Loucy (cell line): ENCODE results near the gene CRYBG3.

Experiments
- EZH2phosphoT487 ChIP-seq: fragments of 200-600 bp; IDR thresholded peaks from 2 replicates; pipeline ENCODE4 v1.6.1; 2018; ENCODE audit warnings: antibody characterized with exemption, mild to moderate bottlenecking, moderate library complexity, borderline replicate concordance
- TF ChIP-seq, protein P1 (sequence below): fragments of 200-600 bp; sonication (generic); conservative IDR thresholded peaks from 2 replicates; pipeline ENCODE4 v1.5.1; 2014; ENCODE audit warnings: mild to moderate bottlenecking, antibody characterized with exemption, low read length

- no peak for TF ChIP-seq EZH2phosphoT487
- TF ChIP-seq, protein P1, sequence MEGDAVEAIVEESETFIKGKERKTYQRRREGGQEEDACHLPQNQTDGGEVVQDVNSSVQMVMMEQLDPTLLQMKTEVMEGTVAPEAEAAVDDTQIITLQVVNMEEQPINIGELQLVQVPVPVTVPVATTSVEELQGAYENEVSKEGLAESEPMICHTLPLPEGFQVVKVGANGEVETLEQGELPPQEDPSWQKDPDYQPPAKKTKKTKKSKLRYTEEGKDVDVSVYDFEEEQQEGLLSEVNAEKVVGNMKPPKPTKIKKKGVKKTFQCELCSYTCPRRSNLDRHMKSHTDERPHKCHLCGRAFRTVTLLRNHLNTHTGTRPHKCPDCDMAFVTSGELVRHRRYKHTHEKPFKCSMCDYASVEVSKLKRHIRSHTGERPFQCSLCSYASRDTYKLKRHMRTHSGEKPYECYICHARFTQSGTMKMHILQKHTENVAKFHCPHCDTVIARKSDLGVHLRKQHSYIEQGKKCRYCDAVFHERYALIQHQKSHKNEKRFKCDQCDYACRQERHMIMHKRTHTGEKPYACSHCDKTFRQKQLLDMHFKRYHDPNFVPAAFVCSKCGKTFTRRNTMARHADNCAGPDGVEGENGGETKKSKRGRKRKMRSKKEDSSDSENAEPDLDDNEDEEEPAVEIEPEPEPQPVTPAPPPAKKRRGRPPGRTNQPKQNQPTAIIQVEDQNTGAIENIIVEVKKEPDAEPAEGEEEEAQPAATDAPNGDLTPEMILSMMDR, result no peak
Observed at GRCh38 chr3:97931218-97931617, 109.4 kb downstream of the CRYBG3 start.
